Rectal smooth muscle tissue (tissue), 1 donor: ENCODE results near the gene PRKAR2B.

ENCODE experiments used
- H3K27ac ChIP-seq: one replicate; pipeline ENCODE4 v1.7.0; 2013; ENCODE audit warnings: low read depth, low read length, inconsistent platforms
- H3K27me3 ChIP-seq: one replicate; pipeline ENCODE4 v1.7.0; 2013; ENCODE audit warnings: low read length; ENCODE audit not compliant: control insufficient read depth, insufficient read depth
- H3K36me3 ChIP-seq: one replicate; pipeline ENCODE4 v1.7.0; 2013; ENCODE audit warnings: low read length; ENCODE audit not compliant: control insufficient read depth, insufficient read depth
- H3K4me1 ChIP-seq: one replicate; pipeline ENCODE4 v1.7.0; 2013; ENCODE audit warnings: low read length; ENCODE audit not compliant: control insufficient read depth, insufficient read depth
- H3K4me3 ChIP-seq: one replicate; pipeline ENCODE4 v1.7.0; 2013; ENCODE audit warnings: low read length
- H3K9ac ChIP-seq: one replicate; pipeline ENCODE4 v1.7.0; 2013; ENCODE audit warnings: low read length

Gene PRKAR2B

DNA sequence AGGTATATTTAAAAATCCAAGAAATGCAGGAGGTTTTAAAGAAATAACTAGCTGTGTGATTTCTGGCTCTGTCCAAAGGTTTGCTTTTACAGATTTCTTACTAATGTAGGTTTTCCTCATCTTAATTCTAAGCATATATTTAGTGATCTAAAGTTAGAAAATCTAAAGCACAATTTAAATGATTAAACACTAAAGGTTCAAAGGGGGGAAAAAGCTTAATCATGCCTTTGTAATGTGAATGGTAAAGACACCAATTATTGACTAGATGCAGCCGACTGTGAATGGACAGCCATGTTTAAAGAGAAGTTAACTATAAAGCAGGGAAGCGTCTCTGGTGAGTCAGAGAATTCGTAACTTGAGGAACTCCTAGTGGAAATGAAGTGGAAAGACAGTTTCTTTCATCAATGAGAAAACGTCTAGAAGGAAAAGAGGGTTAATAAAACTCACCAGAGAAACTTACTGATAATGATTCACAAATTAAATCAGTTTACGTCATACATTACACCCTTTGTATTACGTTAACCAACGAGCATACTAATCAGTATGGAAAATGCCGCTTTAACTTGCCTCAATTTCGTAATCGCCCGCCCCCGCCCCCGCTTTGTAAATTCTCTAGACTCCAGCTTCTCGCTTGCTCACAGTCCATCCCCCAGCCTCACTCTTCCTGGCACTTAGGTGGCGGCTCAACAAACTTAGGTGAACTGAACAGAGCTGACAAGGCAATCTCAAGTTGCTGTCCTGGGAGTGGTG, 123.2 kb downstream of the PRKAR2B start:
- Histone ChIP-seq H3K27ac (peak overlapping the region; percentile 98), H3K4me1 (no peaks in the 10 kb centered on the region), H3K36me3 (no peaks in the 10 kb centered on the region), H3K4me3 (peak overlapping the region; percentile 83), H3K9ac (peak overlapping the region; percentile 89), H3K27me3 (no peaks in the 10 kb centered on the region)

DNA sequence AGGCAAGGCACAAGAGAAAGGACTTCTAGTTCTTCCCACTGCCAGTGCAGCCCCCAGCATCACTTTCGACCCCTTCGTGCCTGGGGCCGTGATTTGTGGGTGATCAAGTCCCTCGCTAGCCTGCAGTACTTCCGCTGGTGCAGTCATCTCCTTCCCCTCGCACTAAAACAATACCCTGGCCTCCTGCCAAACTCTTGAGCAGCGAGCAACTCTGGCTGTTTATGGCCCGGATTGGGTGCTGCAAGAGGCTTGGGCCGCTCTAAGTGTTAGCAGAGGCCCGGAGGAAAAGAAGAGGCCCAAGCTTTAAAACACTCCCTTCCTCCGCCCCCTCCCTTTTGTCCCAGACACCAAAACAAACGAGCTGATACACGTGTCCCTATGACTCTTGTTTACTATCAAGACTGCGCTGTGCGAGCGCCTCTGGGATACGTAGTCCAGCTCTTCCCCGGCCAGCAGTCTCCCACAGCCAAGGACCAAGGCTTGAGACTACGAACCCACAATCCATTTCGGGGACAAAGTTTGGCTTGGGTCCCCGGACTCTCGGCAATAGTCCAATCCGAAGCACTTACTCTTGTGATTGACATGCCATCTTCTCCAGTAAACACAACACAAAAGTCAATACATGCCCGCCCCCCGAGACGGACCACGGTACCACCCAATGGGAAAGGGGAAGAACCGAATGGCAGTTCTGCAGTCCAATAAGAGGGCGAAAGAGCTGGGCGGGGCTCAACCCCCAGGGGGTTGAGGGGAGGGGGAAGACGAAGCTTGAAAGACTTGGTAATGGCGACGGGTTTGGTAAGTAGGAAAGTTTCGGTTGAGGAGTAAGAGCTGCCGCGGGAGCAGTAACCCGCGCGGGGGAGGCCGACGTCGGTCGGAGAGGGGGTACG, 124.0 kb downstream of the PRKAR2B start, which contains the start of gene HBP1:
TSS of gene HBP1 (plus strand) at position 771 of the 887 bp plus-strand sequence. CDS start 10,891 bp downstream, outside the sequence.
- Histone ChIP-seq H3K4me3 (peak within 1 kb of the TSS; percentile 94), H3K9ac (peak within 1 kb of the TSS; percentile 93), H3K36me3 (no peaks in the 10 kb centered on the region), H3K27me3 (no peaks in the 10 kb centered on the region), H3K27ac (peak within 1 kb of the TSS; percentile 98), H3K4me1 (no peaks in the 10 kb centered on the region)

DNA sequence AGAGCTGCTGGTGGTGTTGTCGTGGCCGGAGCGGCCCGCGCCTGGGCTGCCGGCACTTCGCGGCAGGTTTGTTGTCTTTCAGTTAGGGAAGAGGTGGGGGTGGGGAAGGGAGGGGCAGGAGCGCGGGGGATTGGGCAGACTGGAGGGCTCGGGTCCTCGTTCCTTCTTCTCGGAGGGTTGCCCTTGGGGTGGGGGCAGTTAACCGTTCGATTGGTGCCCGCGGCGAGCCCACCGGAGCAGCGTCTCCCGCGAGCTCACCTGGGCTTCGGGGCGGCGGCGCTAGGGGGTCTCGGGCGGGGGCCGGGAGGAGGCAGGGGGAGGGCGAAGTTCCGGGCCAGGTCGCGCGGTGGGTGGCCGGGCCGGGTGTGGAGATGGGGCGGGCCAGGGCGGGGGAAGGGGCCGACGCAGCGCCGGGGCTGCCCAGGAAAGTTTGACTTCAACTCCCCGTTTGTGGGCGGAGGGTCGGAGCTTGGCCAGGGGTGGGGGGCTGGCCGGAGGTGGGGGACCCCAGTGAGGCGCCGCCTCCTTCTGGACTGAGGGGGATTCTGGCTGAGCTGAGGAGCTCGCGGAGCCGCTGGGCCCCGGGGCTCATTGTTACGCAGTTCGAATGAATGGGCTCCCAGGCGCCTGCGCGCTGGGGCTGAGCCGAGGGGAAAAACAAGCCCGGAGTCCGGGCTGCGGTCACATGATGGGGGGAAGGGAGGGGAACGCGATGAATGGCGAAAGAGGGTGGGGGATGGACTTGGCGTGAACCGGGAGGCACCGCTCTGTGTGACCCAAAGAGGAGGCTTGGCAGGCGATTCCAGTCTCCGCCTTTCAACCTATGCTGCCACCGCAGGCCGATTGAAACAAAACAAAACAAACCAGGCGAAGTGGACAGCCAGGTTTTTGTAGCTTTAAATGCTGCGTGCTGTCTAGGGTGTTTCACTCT, 124.9 kb downstream of the PRKAR2B start:
- no peaks in the 10 kb centered on the region for H3K27me3 ChIP-seq
- H3K27ac ChIP-seq: peak overlapping the region; percentile 97
- no peaks in the 10 kb centered on the region for H3K36me3 ChIP-seq
- H3K4me1 ChIP-seq: peaks cover 4% of the 10 kb centered on the region
- H3K9ac ChIP-seq: peak overlapping the region; percentile 93
- peak overlapping the region; percentile 94 for H3K4me3 ChIP-seq

DNA sequence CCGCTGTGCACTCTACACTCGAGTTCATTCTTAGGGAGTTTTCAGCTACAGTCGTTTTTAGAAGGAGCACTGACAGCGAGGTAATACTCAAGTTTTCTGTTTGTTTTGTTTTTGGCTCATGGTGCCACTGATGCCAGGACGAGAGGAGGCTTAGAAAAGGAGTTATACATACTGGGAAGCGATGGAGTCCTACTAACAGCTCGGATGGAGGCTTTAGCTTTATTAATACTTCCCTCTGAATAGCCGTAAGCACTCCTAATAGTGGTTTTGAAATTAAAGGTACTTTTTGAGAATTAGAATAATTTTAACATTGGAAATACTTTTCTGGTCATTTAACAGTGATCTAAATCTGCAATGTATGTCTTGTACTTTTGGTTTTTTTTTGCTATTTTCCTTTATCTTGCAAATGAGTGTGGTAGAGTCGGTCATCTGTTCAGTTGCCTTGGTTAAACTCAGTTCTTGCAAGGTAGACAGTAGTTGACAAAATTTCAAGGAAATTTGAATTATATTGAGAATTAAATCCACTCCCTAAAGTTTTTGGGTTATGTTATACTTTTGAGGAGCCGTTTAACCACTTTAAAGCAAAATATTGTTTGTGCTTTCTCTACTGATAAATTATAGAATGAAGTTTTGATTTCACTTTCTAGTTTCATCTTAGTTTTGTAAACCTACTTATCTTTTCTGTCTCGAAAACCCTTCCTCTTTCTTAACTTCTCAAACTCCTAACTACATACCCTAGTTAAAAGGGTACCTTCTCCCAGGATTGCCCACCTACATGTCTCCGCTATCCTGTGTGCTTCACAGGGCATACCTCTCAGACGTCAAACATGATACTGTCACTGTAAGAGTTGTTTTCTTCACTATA, 125.8 kb downstream of the PRKAR2B start:
- Histone ChIP-seq H3K9ac (peak overlapping the region; percentile 13), H3K27me3 (no peaks in the 10 kb centered on the region), H3K36me3 (no peaks in the 10 kb centered on the region), H3K4me3 (peak overlapping the region; percentile 94), H3K4me1 (peaks cover 6% of the 10 kb centered on the region), H3K27ac (peak overlapping the region; percentile 97)

DNA sequence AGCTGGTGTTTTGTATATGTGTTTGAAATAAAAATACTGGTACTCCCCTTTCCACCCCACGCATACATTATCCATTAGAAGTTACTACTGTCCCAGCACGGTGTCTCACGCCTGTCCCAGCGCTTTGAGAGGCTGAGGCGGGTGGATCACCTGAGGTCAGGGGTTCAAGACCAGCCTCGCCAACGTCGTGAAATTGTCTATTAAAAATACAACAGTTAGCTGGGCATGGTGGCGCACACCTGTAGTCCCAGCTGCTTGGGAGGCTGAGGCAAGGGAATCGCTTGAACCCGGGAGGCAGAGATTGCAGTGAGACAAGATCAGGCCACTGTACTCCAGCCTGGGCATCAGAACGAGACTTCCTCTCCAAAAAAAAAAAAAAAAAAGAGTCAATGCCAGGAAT, 127.0 kb downstream of the PRKAR2B start:
- H3K4me1 ChIP-seq: peaks cover 6% of the 10 kb centered on the region

DNA sequence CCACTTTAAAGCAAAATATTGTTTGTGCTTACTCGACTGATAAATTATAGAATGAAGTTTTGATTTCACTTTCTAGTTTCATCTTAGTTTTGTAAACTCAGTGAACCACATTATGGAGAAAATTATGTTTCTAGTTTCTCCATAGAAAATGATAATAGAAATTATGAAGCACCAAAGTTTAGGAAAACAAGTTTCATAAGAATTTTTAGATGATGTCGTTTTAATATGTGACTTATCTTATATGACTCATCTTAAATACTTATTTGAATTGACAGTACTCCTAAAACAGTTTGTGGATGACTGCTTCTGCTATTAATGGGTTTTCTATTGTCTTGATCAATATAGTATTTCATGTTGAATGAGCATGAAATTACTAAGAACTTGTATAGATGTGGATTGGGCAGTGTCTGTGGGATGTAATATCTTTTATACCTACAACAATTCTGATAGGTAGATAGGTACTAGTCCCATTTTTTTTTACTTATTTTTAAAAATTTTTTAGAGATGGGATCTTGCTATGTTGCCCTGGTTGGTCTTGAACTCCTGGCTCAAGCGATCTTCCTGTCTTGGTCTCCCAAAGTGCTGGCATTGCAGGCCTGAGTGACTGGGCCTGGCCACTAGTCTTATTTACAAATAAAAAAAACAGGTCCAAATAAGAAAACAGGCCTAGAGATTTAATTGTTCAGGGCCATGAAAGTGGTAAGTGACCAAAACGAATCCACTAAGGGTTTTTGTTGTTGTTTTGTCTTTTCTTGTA, 127.9 kb downstream of the PRKAR2B start:
- H3K36me3 ChIP-seq: no peaks in the 10 kb centered on the region
- H3K27me3 ChIP-seq: no peaks in the 10 kb centered on the region
- no peak overlapping the region for H3K4me3 ChIP-seq
- H3K27ac ChIP-seq: no peak overlapping the region
- peaks cover 6% of the 10 kb centered on the region for H3K4me1 ChIP-seq
- no peak overlapping the region for H3K9ac ChIP-seq

More for the DNA sequence above, 127.0 kb downstream of the PRKAR2B start:
- Histone ChIP-seq H3K27me3 (no peaks in the 10 kb centered on the region), H3K36me3 (no peaks in the 10 kb centered on the region), H3K4me3 (no peak overlapping the region), H3K9ac (no peak overlapping the region), H3K27ac (no peak overlapping the region)

DNA sequence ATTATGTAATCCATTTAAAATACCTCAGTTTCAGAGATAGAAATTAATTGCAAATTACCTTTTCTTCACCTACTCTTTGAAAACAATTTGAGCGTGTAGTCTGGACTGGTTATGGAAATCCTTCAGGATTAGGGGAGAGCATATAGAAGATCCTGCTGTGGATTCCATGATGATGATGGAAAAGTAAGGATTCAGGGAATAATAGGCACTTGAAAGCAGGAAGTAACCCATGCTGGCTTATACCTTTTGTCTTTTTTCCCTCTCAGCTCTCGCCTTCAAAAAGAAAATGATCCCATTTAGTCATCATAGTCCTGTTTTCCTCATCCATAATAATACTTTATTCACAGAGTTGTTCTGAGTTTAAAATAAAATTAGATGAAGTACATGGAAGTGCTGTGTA, 128.7 kb downstream of the PRKAR2B start:
- Histone ChIP-seq H3K4me3 (no peak overlapping the region), H3K9ac (no peak overlapping the region), H3K36me3 (no peaks in the 10 kb centered on the region), H3K27ac (no peak overlapping the region), H3K4me1 (peaks cover 6% of the 10 kb centered on the region), H3K27me3 (no peaks in the 10 kb centered on the region)

DNA sequence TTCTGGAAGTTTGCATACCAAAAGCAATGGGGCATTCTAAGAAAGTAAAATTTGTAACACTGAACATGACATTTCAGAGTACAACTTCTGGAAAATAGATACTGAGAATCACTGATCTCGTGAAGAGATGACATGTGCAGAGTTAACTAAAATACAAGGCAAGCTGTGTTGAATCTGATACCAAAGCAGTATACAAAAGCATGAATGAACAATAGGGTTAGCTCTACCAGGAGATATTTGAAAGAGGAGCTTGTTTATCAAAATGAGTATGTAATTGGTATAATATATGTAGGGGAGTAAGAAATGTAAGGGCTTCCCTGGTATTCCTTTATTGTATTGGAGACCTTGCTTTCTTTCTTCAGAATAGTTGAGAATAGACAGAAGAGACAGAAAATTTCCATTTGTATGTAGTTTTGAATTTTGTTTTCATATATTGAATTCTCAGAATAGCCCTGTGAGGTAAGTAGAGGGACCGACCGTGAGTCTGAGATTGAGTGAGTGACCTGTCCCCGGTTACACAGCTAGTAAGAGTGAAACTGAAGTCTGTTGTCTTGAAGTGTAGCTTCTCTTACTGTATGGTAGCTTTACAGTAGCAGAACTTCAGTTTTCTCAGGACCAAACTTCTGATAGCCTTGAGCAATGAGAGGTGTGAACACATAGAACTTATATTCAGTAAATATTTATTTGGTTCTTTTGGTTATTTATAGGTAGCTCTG, 129.3 kb downstream of the PRKAR2B start:
- Histone ChIP-seq H3K4me3 (no peak overlapping the region), H3K27ac (no peak overlapping the region), H3K9ac (no peak overlapping the region), H3K27me3 (no peaks in the 10 kb centered on the region), H3K36me3 (no peaks in the 10 kb centered on the region), H3K4me1 (peaks cover 6% of the 10 kb centered on the region)

DNA sequence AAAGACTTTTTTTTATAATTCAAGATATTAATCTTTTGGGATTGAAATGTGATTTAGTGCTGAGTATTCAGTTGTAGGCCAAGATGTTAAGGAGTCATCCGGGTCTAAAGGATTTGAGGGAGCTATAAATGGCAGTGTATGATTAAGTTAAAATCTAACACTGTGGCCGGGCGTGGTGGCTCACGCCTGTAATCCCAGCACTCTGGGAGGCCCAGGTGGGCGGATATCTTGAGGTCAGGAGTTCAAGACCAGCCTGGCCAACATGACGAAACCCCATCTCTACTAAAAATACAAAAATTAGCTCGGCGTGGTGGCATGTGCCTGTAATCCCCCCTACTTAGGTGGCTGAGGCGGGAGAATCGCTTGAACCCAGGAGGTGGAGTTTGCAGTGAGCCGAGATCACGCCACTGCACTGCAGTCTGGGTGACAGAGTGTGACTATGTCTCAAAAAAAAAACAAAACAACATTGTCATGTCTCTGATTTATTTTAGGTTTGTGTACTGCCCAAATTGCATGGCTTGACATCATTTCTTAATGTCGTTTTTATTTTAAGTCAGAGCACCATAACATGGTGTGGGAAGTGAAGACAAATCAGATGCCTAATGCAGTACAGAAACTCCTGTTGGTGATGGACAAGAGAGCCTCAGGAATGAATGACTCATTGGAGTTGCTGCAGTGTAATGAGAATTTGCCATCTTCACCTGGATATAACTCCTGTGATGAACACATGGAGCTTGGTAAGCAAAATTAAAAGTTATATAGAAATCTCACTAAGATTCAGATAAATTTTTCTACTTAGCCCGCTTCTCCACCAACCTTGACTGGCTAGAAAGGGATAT, 135.0 kb downstream of the PRKAR2B start:
- H3K27ac ChIP-seq: no peak overlapping the region
- H3K36me3 ChIP-seq: no peaks in the 10 kb centered on the region

DNA sequence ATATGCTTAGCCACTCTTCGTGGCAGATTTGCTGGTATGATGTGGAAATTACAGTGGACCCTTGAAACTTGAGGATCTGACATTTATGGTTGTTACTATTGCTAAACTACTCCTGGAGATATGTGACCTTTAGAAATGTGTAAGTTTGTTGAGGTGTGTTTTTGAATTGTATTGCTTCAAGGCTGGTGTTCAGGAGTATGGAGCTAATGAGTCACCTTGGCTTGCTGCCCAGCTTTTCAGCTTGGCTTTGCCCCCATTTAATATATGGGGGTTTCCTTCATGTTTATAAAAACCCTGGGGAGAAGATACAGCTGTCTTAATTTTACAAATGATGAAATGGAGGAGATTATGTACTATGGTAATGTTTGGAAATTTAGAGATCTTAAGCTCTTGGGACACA, 135.9 kb downstream of the PRKAR2B start:
- Histone ChIP-seq H3K4me1 (no peaks in the 10 kb centered on the region), H3K4me3 (no peak overlapping the region), H3K9ac (no peak overlapping the region), H3K27ac (no peak overlapping the region), H3K36me3 (peaks cover 3% of the 10 kb centered on the region), H3K27me3 (no peaks in the 10 kb centered on the region)

More for the DNA sequence above, 135.0 kb downstream of the PRKAR2B start:
- no peaks in the 10 kb centered on the region for H3K27me3 ChIP-seq
- peaks cover under 1% of the 10 kb centered on the region for H3K4me1 ChIP-seq
- H3K4me3 ChIP-seq: no peak overlapping the region
- no peak overlapping the region for H3K9ac ChIP-seq
